ENCODE measurements around the gene F2R.
"Not testable (repeated sequence)": the region's sequence is repeated elsewhere in the genome, so short reads cannot be mapped to it uniquely, and the experiment has no call there.

Gene F2R

DNA sequence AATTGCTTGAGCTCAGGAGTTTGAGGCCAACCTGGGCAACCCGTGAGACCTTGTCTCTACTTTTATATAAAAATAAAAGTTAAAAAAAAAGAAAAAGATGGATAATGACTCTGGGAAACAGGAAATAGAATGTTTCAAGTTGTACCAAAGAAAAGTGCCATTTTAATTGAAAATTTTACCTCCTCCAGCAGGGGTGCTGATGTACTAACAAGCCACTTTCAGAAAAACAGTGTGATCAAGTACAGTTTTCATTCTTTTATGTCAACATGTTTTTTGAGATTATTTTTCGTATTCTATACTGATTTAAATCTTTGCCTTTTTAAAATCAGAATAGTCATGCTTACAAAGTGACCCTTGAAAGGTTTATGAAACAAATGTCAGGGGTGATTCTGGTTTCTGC is 30.8 kb downstream of the F2R start:
- TF ChIP-seq, protein P1, sequence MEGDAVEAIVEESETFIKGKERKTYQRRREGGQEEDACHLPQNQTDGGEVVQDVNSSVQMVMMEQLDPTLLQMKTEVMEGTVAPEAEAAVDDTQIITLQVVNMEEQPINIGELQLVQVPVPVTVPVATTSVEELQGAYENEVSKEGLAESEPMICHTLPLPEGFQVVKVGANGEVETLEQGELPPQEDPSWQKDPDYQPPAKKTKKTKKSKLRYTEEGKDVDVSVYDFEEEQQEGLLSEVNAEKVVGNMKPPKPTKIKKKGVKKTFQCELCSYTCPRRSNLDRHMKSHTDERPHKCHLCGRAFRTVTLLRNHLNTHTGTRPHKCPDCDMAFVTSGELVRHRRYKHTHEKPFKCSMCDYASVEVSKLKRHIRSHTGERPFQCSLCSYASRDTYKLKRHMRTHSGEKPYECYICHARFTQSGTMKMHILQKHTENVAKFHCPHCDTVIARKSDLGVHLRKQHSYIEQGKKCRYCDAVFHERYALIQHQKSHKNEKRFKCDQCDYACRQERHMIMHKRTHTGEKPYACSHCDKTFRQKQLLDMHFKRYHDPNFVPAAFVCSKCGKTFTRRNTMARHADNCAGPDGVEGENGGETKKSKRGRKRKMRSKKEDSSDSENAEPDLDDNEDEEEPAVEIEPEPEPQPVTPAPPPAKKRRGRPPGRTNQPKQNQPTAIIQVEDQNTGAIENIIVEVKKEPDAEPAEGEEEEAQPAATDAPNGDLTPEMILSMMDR (IDR thresholded peaks at IDR 0.05; ENCODE audit: control insufficient read depth, insufficient read depth, low read depth, low read length, missing control alignments): no peak
- DNase-seq (ENCODE audit: low read depth): no peak
- H3K4me3 ChIP-seq (ENCODE audit: control insufficient read depth, low read depth, low read length): no peak overlapping the region

DNA sequence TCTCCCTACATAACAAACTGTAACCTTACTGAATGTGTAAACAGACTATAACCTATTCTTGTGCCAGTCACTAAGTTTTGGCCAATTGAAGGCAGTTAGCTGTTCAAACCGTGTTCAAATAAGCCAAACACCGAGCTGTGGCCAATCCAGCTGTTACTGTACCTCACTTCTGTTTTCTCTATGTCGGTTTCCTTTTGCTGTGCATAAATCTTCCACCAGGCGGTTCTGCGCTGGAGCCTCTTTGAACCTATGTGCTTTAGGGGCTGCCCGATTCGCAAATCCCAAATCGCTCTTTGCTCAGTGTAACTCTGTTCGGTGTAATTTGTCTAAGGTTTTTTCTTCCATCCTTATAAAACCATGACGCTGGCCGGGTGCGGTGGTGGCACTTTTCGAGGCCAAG is 31.8 kb downstream of the F2R start:
- no peak for DNase-seq (ENCODE audit: low read depth)
- H3K4me3 ChIP-seq (ENCODE audit: control insufficient read depth, low read depth, low read length): no peak overlapping the region
- TF ChIP-seq, protein P1 (IDR thresholded peaks at IDR 0.05; ENCODE audit: control insufficient read depth, insufficient read depth, low read depth, low read length, missing control alignments): no peak

DNA sequence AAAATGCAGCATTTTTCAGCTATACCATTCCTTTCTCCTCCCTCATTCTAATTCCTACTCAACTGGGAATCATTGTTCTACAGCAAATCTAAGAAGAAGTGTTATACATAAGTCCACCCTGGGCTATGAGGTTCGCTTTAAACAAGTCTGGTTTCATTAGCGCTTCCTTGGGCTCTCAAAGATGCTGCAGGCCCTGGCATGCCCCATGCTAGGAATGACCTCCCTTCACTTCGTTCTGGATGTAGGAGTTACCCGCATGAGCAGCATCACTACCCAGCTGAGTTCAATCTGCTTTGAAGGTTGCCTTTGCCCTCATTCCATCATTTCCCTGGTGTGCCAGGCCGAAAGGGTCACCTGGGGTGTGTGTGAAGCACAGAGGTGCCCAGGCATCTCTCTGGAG is 35.4 kb downstream of the F2R start:
- TF ChIP-seq, protein P1 (IDR thresholded peaks at IDR 0.05; ENCODE audit: control insufficient read depth, insufficient read depth, low read depth, low read length, missing control alignments): no peak
- no peak for DNase-seq (ENCODE audit: low read depth)
- H3K4me3 ChIP-seq (ENCODE audit: control insufficient read depth, low read depth, low read length): no peak overlapping the region

DNA sequence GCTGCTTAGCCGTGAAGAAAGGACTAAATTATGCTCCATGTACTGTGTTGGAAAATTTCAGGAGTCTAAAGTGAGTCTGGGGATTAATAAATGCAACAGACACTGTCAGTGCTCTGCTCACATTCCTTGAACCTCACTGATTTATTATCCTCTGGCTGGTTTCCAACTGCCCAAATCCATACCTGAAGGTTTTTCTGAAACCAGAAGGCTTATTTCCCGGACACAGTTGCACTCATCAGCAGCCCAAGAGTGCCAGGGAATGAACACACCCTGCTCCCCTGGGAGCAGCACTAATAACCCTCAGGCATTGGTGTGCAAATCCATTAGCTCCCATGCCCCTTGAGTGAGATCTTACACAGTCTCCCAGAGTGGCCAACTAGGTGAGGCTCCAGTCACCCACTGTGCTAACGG is 38.7 kb downstream of the F2R start:
- DNase-seq (ENCODE audit: low read depth): no peak
- TF ChIP-seq, protein P1 (IDR thresholded peaks at IDR 0.05; ENCODE audit: control insufficient read depth, insufficient read depth, low read depth, low read length, missing control alignments): no peak
- H3K4me3 ChIP-seq (ENCODE audit: control insufficient read depth, low read depth, low read length): no peak overlapping the region

DNA sequence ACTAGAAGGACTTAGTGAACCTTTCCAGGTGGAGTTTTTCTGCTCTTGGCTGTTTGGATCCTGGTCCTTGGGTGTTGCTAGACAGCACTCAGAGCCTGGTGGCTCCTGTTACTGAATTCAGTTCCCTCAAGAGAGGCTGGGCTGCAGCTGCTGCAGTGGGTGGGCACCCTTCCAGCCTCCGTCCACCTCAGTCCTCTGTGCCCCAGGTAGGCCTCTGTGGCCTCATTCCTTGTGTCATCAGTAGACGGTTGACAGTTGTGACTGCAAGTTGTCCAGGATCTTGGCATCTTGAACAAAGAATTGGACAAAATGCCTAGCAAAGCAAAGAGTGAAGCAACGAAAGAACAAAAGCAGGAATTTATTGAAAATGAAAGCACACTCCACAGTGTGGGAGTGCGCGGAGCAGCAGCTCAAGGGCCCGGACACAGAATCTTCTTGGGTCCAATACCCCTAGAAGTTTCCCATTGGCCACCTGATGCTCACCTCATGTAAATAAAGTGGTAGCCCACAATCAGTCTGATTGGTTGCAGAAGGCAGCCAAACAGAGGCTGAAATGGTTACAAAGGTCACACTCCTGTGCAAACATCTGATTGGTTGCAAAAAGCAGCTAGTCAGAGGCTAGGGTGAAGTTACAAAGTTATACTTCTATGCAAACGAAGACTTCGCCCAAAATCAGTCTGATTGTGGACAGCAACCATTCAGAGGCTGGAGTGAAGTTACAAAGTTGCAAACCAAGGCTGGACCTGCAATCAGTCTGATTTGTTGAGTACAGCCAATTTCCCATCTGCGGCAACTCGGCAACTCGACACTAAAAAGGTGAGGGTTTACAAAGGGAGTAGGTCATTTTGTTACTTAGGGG is 40.1 kb downstream of the F2R start:
- TF ChIP-seq, protein P1 (IDR thresholded peaks at IDR 0.05; ENCODE audit: control insufficient read depth, insufficient read depth, low read depth, low read length, missing control alignments): no peak
- H3K4me3 ChIP-seq (ENCODE audit: control insufficient read depth, low read depth, low read length): no peak overlapping the region
- no peak for DNase-seq (ENCODE audit: low read depth)

DNA sequence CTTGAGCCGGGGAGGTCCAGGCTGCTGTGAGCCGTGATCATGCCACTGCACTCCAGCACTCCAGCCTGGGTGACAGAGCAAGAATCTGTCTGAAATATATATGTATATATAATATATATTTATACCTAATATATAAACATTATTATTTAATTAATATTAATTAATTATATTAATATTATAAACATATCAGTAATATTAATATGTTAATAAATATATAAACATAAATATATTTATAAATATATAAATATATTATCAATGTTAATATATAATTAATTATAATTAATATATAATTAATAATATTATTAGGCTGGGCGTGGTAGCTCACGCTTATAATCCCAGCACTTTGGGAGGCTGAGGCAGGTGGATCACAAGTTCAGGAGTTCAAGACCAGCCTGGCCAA is 41.1 kb downstream of the F2R start:
- TF ChIP-seq, protein P1 (IDR thresholded peaks at IDR 0.05; ENCODE audit: control insufficient read depth, insufficient read depth, low read depth, low read length, missing control alignments): no peak
- H3K4me3 ChIP-seq (ENCODE audit: control insufficient read depth, low read depth, low read length): no peak overlapping the region
- DNase-seq (ENCODE audit: low read depth): no peak

DNA sequence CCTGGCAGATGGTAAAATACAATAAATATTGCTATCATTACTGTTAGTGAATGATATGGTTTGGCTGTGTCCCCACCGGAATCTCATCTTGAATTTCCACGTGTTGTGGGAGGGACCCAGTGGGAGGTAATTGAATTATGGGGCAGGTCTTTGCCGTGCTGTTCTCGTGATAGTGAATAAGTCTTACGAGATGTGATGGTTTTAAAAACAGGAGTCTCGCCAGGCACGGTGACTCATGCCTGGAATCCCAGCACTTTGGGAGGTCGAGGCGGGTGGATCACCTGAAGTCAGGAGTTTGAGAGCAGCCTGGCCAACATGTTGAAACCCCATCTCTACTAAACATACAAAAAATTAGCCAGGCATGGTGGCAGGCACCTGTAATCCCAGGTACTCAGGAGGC is 45.2 kb downstream of the F2R start:
- DNase-seq (ENCODE audit: low read depth); H3K4me3 ChIP-seq (ENCODE audit: control insufficient read depth, low read depth, low read length): not testable (repeated sequence)
